ENCODE results near the gene CBARP.

Gene CBARP

GRCh38 chr19:1284979-1285736, 47.4 kb upstream of the CBARP start (continued):
- TF ChIP-seq KLF1 (tag by site-specific recombination; IDR thresholded peaks at IDR 0.05), result no peak
- TF ChIP-seq ZBTB10 (tag by site-specific recombination; IDR thresholded peaks at IDR 0.05), result no peak
- TF ChIP-seq GLIS2 (tag by site-specific recombination; IDR thresholded peaks at IDR 0.05), result peak; percentile 75
- no peak for TF ChIP-seq WT1 (tag by site-specific recombination; IDR thresholded peaks at IDR 0.05)
- no peak for TF ChIP-seq ZNF530 (tag by site-specific recombination; IDR thresholded peaks at IDR 0.05; ENCODE audit: low read depth)
- TF ChIP-seq ZNF398 (tag by site-specific recombination; IDR thresholded peaks at IDR 0.05), result no peak
- TF ChIP-seq PRDM2 (tag by site-specific recombination; IDR thresholded peaks at IDR 0.05; ENCODE audit: borderline replicate concordance), result no peak
- TF ChIP-seq PATZ1 (tag by site-specific recombination; IDR thresholded peaks at IDR 0.05), result peak; percentile 47; the same call in 1 of the 2 replicates
- no peak for TF ChIP-seq ZNF776 (tag by site-specific recombination; IDR thresholded peaks at IDR 0.05; ENCODE audit: borderline replicate concordance)
- TF ChIP-seq KLF8 (tag by site-specific recombination; IDR thresholded peaks at IDR 0.05), result peak; percentile 50; the same call in 1 of the 2 replicates
- 0 out of 2 replicates have a peak, but pooled peaks have one; percentile 41 for TF ChIP-seq ZBTB8A (tag by site-specific recombination; IDR thresholded peaks at IDR 0.05)
- TF ChIP-seq ZBTB48 (tag by site-specific recombination; IDR thresholded peaks at IDR 0.05), result no peak
- TF ChIP-seq ZBTB26 (tag by site-specific recombination; optimal IDR thresholded peaks at IDR 0.05), result peak; percentile 20
- TF ChIP-seq ZFHX2 (tag by site-specific recombination; conservative IDR thresholded peaks at IDR 0.05), result 0 out of 2 replicates have a peak, but pooled peaks have one; percentile 7
- no peak for TF ChIP-seq RBAK (tag by site-specific recombination; IDR thresholded peaks at IDR 0.05)
- TF ChIP-seq ZSCAN30 (tag by site-specific recombination; IDR thresholded peaks at IDR 0.05), result no peak
- TF ChIP-seq ZNF514 (tag by site-specific recombination; IDR thresholded peaks at IDR 0.05), result no peak
- TF ChIP-seq ZNF701 (tag by site-specific recombination; IDR thresholded peaks at IDR 0.05), result no peak
- 0 out of 2 replicates have a peak, but pooled peaks have one; percentile 5 for TF ChIP-seq SP2 (tag by site-specific recombination; IDR thresholded peaks at IDR 0.05)
- peak; percentile 5; the same call in 1 of the 2 replicates for TF ChIP-seq ZNF600 (tag by site-specific recombination; IDR thresholded peaks at IDR 0.05)
- no peak for TF ChIP-seq ZNF274 (IDR thresholded peaks at IDR 0.05; ENCODE audit: low read length)
- no peak for TF ChIP-seq ZNF274 (tag by site-specific recombination; IDR thresholded peaks at IDR 0.05; ENCODE audit: borderline replicate concordance)

Data from HEK293 (cell line).